Measurements from ENCODE around the gene SP140.

SP140 gene

DNA sequence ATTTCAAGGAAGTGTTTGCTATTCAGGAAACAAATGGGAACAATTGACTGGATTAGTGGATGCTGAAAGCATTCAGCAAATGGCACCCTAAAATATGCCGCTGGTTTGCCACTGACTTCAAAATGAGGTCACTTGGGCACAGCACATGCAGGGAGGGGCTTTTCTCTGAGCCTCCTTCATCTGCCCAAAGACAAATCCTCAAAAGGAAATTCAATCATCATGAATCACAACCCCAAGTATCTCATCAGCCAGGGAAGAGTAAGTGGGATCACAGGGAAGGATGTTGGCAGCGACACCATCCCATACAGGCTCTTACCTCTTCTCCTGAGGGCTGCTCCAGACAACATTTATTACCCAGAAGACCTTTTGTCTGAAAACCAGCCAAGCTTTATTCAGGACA lies 87.1 kb downstream of the SP140 start:
- Histone ChIP-seq H3K36me3 (ENCODE audit: insufficient read depth, insufficient read length, low read length) (no peaks in the 10 kb centered on the region), H3K9ac (ENCODE audit: insufficient read length, low read depth) (no peak overlapping the region), H3K27me3 (ENCODE audit: insufficient read depth, insufficient read length) (no peaks in the 10 kb centered on the region), H3K4me1 (ENCODE audit: insufficient read depth, insufficient read length) (no peaks in the 10 kb centered on the region), H3K9me3 (ENCODE audit: insufficient read depth, low read length) (no peaks in the 10 kb centered on the region), H3K4me3 (ENCODE audit: insufficient read length, low read depth) (no peak overlapping the region)
- TF ChIP-seq ZNF274 (IDR thresholded peaks at IDR 0.05; ENCODE audit: low read depth, low read length) = no peak
- TF ChIP-seq SUZ12 (IDR thresholded peaks at IDR 0.05; ENCODE audit: extremely low read depth, insufficient read depth, insufficient read length) = no peak
- TF ChIP-seq YY1 (IDR thresholded peaks at IDR 0.05; ENCODE audit: insufficient read depth, insufficient read length) = no peak
- no peak for DNase-seq (ENCODE audit: low read depth, low spot score)

DNA sequence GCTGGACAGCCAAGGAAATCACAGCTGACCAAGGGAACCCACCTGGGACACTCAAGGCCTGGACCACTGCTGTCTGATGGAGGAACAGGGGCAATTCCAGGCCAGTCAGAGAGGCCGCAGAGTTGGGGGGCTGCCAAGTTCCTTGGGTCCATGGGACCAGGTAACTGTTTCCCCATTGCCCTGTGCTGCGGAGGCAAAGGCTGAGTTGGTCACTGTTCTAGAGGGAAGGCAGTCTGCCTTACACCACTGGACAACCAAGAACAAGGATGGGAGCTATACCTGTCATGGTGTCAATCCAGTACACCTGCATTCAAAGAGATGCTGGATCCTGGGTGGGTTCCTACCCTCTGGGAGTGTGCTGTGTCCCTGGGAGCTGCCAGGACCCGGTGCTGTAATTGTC lies 91.8 kb downstream of the SP140 start:
- no peak overlapping the region for H3K9ac ChIP-seq (ENCODE audit: insufficient read length, low read depth)
- peaks cover 15% of the 10 kb centered on the region; the same call in 1 of the 2 replicates for H3K9me3 ChIP-seq (ENCODE audit: insufficient read depth, low read length)
- H3K4me3 ChIP-seq (ENCODE audit: insufficient read length, low read depth) = no peak overlapping the region
- TF ChIP-seq SUZ12 (IDR thresholded peaks at IDR 0.05; ENCODE audit: extremely low read depth, insufficient read depth, insufficient read length) (no peak), ZNF274 (IDR thresholded peaks at IDR 0.05; ENCODE audit: low read depth, low read length) (no peak), YY1 (IDR thresholded peaks at IDR 0.05; ENCODE audit: insufficient read depth, insufficient read length) (no peak)
- no peak for DNase-seq (ENCODE audit: low read depth, low spot score)
- no peaks in the 10 kb centered on the region for H3K36me3 ChIP-seq (ENCODE audit: insufficient read depth, insufficient read length, low read length)
- no peaks in the 10 kb centered on the region for H3K4me1 ChIP-seq (ENCODE audit: insufficient read depth, insufficient read length)
- H3K27me3 ChIP-seq (ENCODE audit: insufficient read depth, insufficient read length) = no peaks in the 10 kb centered on the region

DNA sequence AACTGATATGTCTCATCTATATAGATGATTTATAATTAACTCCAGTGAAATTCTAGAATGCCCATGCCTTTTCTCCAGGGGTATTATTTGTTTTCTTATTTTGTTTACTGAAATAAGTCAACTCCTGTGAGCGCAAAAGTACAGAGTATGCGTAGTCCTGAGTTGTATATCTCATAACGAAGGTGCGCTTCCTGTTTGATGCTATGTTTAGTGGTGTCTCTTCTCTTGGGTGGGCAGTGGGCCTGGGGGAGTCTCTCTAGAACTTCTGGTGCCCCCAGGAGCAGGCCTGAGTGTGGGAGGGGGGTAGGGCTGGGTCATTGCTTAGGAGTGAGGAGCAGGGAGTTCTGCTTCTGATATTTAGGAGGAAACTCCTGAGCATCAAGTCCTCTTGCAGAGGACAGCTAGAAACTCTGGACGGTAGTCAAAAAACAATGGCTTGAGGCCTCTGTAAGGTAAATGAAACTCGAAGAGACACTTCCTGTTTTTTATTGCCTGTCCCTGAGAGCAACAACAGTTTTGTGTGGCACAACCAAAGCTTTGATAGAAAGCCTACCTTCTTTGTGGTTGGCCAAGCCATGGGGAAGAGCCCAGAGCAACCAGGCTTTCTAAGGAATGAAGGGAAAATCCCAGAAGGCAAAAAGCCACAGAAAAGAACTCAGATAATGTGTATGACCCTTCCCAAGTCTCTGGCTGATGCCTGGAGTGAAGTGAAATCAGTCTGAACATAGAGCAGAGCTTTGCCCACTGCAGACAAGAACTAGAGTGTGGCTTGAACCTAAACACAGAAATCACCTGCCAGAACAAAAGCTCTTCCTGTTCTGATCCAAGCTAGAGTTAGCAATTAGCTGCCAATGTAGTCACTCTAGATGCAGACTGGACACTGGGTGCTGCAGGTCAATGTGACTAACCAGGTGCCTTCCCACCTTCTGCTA lies 92.9 kb downstream of the SP140 start:
- TF ChIP-seq ZNF274 (IDR thresholded peaks at IDR 0.05; ENCODE audit: low read depth, low read length) (no peak), YY1 (IDR thresholded peaks at IDR 0.05; ENCODE audit: insufficient read depth, insufficient read length) (no peak), SUZ12 (IDR thresholded peaks at IDR 0.05; ENCODE audit: extremely low read depth, insufficient read depth, insufficient read length) (no peak)
- Histone ChIP-seq H3K36me3 (ENCODE audit: insufficient read depth, insufficient read length, low read length) (no peaks in the 10 kb centered on the region), H3K4me1 (ENCODE audit: insufficient read depth, insufficient read length) (no peaks in the 10 kb centered on the region), H3K9ac (ENCODE audit: insufficient read length, low read depth) (no peak overlapping the region), H3K27me3 (ENCODE audit: insufficient read depth, insufficient read length) (no peaks in the 10 kb centered on the region), H3K4me3 (ENCODE audit: insufficient read length, low read depth) (no peak overlapping the region), H3K9me3 (ENCODE audit: insufficient read depth, low read length) (peaks cover 26% of the 10 kb centered on the region)
- DNase-seq (ENCODE audit: low read depth, low spot score) = no peak

DNA sequence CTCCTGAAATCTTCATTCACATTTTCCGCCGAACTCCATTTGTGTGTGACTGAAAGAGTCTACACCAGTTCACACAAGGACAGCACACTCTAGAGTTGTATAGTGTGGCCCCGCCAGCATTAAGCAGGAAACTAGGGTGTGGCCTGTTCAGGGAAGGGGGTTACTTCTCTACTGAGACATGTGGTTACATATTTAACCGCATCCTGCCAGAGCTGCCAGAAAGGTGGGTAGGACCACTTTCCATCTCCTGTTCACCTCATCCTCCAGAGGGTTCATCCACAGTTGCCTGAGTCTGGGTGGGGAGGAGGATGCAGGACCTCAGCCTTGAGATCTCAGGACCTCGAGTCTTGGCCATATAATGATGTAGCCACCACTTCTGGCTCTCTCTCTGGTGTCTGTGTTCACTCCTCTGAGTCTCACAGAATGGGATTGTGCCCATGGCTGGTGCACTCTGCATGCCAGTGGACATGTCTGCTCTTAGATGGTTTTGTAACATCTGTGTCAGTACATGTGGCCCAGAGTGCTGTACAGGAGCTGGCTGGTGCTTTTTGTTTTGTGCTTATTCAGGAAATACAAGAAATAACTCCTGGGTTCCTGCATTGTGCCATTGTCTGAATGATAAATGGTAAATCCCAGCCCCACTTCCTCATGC lies 93.8 kb downstream of the SP140 start:
- Histone ChIP-seq H3K9me3 (ENCODE audit: insufficient read depth, low read length) (peaks cover 31% of the 10 kb centered on the region), H3K9ac (ENCODE audit: insufficient read length, low read depth) (no peak overlapping the region)

DNA sequence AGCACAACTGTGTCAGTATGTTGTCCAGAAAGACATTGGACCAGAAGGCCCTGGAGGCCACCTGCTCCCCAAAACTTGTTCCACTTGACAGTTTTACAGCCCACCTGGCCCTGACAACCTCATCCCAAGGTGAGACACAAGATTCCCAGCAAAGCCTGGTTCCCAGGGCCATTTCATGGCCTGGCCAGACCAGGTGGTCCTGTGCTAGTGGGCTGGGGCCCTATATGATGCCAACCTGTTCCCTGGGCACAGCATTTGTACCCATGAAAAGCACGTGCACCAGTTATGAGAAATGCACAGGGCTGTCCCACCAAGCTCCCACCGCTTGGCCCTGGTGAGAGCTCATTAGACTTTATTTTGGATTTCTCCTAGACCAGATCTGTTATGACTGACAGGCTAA lies 95.5 kb downstream of the SP140 start:
- TF ChIP-seq SUZ12 (IDR thresholded peaks at IDR 0.05; ENCODE audit: extremely low read depth, insufficient read depth, insufficient read length) = no peak
- TF ChIP-seq ZNF274 (IDR thresholded peaks at IDR 0.05; ENCODE audit: low read depth, low read length) = no peak
- TF ChIP-seq YY1 (IDR thresholded peaks at IDR 0.05; ENCODE audit: insufficient read depth, insufficient read length) = no peak
- H3K36me3 ChIP-seq (ENCODE audit: insufficient read depth, insufficient read length, low read length) = no peaks in the 10 kb centered on the region
- H3K9ac ChIP-seq (ENCODE audit: insufficient read length, low read depth) = no peak overlapping the region
- no peak overlapping the region for H3K4me3 ChIP-seq (ENCODE audit: insufficient read length, low read depth)
- DNase-seq (ENCODE audit: low read depth, low spot score) = no peak
- H3K27me3 ChIP-seq (ENCODE audit: insufficient read depth, insufficient read length) = no peaks in the 10 kb centered on the region
- H3K9me3 ChIP-seq (ENCODE audit: insufficient read depth, low read length) = peaks cover 31% of the 10 kb centered on the region
- no peaks in the 10 kb centered on the region for H3K4me1 ChIP-seq (ENCODE audit: insufficient read depth, insufficient read length)

More for the DNA sequence above, 93.8 kb downstream of the SP140 start:
- no peak for TF ChIP-seq YY1 (IDR thresholded peaks at IDR 0.05; ENCODE audit: insufficient read depth, insufficient read length)
- no peak for TF ChIP-seq SUZ12 (IDR thresholded peaks at IDR 0.05; ENCODE audit: extremely low read depth, insufficient read depth, insufficient read length)
- TF ChIP-seq ZNF274 (IDR thresholded peaks at IDR 0.05; ENCODE audit: low read depth, low read length) = no peak
- no peaks in the 10 kb centered on the region for H3K4me1 ChIP-seq (ENCODE audit: insufficient read depth, insufficient read length)
- no peaks in the 10 kb centered on the region for H3K36me3 ChIP-seq (ENCODE audit: insufficient read depth, insufficient read length, low read length)
- H3K27me3 ChIP-seq (ENCODE audit: insufficient read depth, insufficient read length) = no peaks in the 10 kb centered on the region
- no peak overlapping the region for H3K4me3 ChIP-seq (ENCODE audit: insufficient read length, low read depth)
- no peak for DNase-seq (ENCODE audit: low read depth, low spot score)

DNA sequence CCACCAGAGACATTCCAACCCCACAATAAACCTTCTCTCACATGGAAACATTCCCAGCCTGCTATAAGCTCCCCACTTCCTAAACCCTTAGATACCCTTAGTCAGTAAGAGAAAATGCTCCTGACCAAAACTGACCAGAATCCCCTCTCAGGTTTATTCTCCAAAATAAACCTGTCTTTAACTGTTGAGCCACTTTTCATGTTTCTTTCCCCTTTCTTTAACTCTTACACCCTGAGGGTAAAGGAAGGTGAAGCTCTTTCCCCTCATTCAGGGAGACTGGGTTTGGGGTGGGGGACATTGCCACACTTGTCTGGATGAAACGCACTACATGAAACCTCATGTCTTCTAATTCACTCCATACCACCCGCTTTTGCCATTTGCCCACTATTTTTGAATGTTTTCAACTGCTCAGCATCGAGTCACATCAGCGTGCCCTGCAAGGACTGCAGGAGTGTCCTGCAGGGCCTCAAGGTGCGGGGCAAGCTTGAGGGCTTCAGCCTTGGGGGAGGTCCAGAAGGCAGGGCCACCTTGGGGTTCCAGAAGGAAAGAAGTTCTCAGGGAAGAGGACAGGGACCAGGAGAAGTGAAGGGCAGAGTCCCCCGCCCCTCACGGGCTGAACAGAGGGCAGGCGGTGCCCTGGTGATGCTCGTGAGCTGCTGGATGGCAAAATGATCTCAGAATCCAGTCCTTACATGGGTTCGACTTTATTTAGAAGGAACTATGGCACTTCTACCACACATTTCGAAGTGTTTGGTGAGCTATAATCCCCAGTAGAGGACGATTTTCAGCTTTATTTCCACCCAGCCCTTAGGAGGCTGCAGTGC lies 97.2 kb downstream of the SP140 start:
- Histone ChIP-seq H3K36me3 (ENCODE audit: insufficient read depth, insufficient read length, low read length) (no peaks in the 10 kb centered on the region), H3K4me1 (ENCODE audit: insufficient read depth, insufficient read length) (no peaks in the 10 kb centered on the region), H3K4me3 (ENCODE audit: insufficient read length, low read depth) (no peak overlapping the region), H3K9ac (ENCODE audit: insufficient read length, low read depth) (no peak overlapping the region), H3K27me3 (ENCODE audit: insufficient read depth, insufficient read length) (no peaks in the 10 kb centered on the region), H3K9me3 (ENCODE audit: insufficient read depth, low read length) (peaks cover 31% of the 10 kb centered on the region)
- TF ChIP-seq YY1 (IDR thresholded peaks at IDR 0.05; ENCODE audit: insufficient read depth, insufficient read length) = no peak
- TF ChIP-seq ZNF274 (IDR thresholded peaks at IDR 0.05; ENCODE audit: low read depth, low read length) = no peak
- TF ChIP-seq SUZ12 (IDR thresholded peaks at IDR 0.05; ENCODE audit: extremely low read depth, insufficient read depth, insufficient read length) = no peak
- no peak for DNase-seq (ENCODE audit: low read depth, low spot score)

All from NT2/D1 (cell line).